NCI-H524 treated with DMSO at 0.1 percent for 48 hours (cell line): ENCODE data around the gene CCDC87.
"Not testable (repeated sequence)": the region's sequence is repeated elsewhere in the genome, so short reads cannot be mapped to it uniquely, and the experiment has no call there.

Experiments
- DNase-seq: peaks from one replicate; lab custom pipeline; 2025; lab: John Stamatoyannopoulos, UW

CCDC87 gene

GRCh38 chr11:66616379-66617154, 23.7 kb upstream of the CCDC87 start, which contains the start of gene RBM14:
Gene RBM14 (plus strand): TSS chr11:66616630. CDS start chr11:66616721, 91 bp downstream.
- DNase-seq, result peak; percentile 92

GRCh38 chr11:66614073-66614472, 21.2 kb upstream of the CCDC87 start:
- no peak for DNase-seq

- no peak for DNase-seq
These were observed 19.6 kb upstream of the CCDC87 start for GRCh38 chr11:66612458-66612857.

DNA sequence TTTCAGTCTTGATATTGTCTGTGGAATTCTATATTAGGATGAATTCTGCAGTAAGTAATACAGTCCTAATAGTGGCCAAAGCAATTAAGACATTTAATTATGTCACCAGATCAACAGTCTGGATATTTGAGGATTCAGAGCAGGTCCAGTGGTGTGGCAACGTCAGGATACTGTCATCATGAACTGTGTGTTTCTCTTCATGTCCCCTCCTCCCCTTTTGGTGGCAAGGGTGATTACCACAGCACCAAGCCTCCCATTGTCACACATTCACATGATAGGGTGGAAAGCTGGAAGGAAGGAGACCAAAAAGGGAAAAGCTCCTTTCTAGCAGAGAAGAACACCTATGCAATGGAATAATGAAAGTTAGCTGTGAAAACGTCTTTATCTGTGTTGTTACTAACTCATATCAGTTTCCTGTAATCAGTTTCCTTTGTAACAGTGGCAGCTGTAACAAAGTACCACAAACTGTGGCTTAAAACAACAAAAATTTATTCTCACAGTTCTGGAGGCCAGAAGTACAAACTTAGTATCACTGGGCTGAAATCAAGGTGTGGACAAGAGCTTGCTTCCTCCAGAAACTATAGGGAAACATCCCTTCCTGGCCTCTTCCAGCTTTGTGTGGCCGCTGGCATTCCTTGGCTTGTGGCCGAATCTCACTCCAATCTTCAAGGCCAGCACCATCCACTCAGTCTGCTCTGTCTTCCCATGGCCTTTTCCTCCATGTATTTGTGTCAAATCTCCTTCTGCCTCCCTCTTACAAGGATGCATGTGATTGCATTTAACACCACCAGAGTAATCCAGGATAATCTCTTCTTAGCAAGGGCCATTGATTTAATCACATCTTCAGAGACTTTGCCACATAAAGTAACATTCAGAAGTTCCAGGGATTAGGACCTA, 17.1 kb upstream of the CCDC87 start:
- DNase-seq, result peak; percentile 27

DNA sequence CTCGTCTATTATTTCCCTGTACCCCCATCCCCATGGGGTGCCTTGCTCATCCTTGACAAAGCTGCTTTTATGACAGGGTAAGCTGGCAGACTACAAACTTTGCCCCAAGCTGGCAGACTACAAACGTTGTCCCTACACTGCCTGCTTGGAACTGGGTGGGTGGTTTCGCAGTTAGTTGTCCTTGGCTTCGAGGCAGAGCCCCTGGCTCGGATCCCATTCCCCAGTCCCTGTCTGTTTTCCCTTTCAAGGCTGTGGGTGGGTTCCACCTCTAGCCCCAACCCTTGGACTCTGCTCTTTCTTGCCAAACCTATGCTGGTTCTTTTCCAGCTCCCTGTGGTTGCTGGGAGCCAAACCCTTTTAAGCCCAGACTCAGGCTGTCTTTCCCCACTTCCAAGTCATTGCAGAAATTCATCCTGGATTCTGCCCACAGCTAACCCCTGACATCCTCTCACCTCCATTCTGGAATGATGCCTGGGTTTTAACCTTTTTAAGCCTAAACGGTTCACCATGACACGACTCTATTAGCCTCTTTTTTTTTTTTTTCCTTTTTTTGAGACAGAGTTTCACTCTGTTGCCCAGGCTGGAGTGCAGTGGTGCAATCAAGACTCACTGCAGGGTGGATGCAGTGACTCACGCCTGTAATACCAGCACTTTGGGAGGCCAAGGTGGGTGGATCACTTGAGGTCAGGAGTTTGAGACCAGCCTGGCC, 14.4 kb upstream of the CCDC87 start:
- DNase-seq, result no peak

DNA sequence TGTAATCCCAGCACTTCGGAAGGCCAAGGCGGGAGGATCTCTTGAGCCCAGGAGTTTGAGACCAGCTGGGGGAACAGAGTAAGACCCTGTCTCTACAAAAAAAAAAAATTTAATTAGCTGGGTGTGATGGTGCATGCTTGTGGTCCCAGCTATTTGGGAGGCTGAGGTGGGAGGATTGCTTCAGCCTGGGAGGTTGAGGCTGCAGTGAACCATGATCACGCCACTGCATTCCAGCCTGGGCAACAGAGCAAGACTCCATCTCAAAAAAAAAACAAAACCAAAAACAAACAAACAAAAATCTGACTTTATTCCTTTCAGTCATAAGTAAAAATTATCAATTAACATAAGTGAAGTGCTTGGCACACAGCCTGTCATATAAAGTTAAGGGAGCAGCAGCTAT, 13.7 kb upstream of the CCDC87 start:
- not testable (repeated sequence) for DNase-seq

- DNase-seq, result no peak
These were observed 11.3 kb upstream of the CCDC87 start for GRCh38 chr11:66604155-66604554.

DNA sequence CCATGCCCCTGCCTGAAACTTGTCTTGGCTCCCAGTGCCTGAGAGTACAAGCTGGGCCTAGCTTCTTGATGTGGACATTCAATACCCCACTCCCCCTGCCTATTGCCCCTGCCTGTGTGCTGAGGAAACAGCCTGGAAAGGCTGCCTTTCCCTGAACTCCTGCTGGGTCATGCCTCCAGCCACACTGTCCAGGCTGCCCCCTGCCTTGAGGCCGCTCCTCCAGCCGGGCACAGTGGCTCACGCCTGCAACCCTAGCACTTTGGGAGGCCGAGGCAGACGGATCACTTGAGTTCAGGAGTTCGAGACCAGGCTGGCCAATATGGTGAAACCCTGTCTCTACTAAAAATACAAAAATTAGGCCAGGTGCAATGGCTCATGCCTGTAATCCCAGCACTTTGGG, 10.2 kb upstream of the CCDC87 start:
- DNase-seq, result no peak

DNA sequence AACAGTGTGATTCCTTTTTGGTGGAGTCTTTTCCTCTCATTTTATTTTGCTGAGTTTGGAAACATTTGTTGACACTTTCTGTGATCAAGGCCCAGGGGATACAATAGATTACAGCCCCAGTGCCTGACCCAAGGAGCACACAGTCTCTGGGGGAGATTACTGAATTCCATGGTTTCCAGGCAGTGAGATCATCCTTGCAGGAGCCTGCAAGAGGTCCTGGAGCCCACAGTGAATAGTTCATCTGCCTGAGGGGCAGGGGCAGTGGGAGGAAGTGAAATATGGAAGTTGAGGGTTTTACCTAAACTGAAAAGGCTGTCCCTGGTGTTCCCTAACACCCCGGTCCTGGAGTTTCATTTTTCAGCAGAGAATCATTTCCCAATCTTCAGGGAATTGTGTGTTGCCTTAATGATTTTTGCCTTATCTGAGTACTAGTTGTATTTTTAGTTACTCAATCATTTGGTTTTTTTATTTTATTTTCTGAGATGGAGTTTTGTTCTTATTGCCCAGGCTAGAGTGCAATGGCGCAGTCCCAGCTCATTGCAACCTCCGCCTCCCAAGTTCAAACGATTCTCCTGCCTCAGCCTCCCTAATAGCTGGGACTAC, 7.9 kb upstream of the CCDC87 start:
- no peak for DNase-seq

DNA sequence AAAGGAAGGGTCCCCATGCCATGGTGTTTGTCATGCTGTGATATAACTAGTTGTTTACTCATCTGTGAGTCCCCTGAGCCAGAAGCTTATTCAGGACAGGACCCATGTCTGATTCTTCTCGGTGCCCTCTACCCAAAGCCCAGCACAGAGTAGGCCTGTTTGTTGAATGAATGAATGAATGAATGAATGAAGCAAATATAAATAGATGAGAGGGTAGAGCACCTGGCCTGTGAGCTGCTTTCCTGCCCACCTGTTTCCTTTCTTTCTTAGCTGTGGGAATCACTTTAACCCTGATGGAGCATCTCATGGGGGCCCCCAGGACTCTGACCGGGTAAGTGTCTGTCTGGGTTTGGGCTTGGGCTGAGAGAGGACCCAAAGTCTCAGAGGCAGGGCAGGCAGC, 7.4 kb upstream of the CCDC87 start:
- DNase-seq, result no peak

DNA sequence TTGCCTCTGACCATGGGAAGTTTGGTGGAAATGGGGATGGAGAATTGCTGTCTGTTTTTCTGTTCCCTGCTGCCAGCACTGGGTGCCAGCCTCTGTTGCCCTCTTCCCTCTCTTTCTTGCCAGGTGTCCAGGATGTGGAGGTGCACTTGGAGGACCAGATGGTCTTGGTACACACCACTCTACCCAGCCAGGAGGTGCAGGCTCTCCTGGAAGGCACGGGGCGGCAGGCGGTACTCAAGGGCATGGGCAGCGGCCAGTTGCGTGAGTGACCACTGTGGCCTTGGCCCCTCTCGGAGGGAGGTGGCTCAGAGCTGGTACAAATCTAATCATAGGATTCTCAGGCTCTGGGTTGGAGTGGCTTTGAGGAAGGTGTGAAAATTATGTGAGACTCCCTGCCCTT, 6.1 kb upstream of the CCDC87 start:
- no peak for DNase-seq

DNA sequence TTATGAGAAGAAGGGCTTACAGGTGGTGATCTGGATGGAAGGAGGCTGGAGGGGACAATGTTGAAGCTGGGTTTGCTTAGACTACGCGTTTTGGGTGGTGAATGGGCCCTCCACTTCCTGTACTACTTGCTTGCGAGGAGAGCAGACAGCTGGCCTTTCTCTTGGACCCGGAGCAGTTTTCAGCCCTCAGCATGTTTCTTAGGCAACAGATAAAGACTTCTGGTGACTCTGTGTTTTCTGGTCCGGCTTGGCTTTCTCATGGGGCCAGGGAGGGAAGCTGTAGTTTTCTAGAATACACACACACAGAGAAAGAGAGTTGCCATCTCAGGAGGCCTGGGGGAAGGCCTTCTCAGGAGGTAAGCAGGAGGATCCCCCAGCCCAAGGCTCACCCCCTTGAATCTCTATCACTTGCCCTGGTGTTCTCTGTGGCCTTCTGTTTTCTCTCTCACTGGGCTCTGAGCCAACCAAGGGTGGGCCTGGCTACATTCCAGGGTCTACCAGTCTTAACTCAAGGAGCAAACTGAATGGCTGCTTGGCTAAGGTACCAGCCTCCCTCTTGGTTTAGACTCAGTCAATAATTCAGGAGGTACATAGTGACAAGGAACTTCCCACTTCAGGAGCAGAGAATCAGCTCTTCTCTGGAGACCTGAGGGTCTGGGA, 2.5 kb upstream of the CCDC87 start:
- no peak for DNase-seq

DNA sequence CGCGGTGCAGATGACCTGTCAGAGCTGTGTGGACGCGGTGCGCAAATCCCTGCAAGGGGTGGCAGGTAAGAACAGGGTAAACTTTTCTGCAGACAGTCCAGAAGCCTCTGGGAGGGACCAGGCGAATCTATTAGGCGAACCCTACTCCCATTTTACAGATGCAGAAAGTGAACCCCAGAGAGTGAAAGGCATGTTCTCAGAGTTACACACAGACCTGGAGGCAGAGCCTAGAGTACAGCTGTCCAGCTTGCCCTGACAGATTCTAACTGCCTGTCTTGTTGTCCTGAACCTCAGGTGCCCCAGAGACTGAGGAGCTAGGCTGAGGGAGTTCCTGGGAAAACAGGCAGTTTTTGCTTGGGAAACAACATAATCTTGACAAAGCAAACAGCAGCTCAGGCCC, 787 bp upstream of the CCDC87 start:
- no peak for DNase-seq

DNA sequence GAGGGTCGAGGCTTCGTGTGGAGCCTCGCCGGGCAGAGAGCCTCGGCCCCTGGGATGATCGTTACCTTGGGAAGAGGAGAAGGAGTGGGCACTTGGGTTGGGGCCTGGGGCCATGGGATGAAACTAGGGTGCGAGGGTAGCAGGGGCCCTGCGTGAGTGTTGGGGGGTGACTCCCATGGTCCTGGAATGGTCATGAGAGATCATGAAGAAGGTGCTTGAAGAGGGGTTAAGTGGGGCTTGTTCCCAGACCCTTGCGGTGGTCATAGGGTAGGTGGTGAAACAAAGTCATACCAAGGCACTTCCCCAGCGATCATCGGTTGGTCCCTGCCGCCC, 406 bp upstream of the CCDC87 start:
- DNase-seq, result no peak

DNA sequence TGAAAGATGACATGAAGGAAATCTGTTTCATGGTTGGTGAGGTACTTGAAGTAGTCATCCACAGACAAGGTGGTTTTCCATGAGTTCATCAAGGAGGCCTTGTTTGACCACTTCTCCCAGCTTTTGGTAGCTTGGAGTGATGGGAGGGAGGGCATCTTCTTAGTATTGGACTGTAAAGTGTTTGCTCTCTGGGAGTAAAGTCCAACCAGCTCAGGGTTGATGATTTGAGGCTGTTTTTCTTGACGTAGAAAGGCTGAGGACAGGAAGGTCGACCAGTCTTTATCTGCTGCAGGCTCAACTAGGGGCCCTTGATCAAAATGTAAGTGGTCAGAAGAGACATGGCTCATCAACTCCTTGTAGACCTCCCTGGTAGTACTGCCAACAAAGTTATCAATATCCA, 1.7 kb downstream of the CCDC87 start:
- DNase-seq, result no peak

- DNase-seq, result no peak
These were observed 2.7 kb downstream of the CCDC87 start for GRCh38 chr11:66589996-66590675.

DNA sequence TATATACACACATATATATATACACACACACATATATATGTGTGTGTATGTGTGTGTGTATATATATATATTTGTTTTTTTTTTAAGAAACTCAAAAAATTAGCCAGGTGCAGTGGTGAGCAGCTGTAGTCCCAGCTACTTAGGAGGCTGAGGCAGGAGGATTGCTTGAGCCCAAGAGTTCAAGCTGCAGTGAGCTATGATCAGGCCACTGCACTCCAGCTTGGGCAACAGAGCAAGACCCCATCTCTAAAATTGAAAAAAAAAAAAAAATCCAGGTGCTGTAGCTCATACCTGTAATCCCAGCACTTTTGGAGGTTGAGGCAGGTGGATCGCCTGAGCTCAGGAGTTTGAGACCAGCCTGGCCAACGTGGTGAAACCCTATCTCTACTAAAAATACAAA, 3.5 kb downstream of the CCDC87 start:
- DNase-seq, result not testable (repeated sequence)

DNA sequence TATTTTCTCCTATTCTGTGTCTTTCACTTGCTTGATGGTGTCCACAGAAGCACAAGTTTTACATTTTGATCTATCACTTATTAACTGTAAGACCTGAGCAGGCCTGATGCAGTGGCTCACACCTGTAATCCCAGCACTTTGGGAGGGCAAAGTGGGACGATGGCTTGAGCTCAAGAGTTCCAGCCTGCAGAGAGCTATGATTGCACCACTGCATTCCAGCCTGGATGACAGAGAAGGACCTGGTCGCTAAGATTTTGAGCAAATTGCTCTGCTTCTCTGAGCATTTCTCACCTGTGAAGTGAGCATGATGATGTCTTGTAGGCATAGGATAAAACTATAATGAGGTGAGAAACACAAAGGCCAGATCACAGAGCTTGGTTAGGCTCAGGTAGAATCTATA, 6.7 kb downstream of the CCDC87 start:
- no peak for DNase-seq

DNA sequence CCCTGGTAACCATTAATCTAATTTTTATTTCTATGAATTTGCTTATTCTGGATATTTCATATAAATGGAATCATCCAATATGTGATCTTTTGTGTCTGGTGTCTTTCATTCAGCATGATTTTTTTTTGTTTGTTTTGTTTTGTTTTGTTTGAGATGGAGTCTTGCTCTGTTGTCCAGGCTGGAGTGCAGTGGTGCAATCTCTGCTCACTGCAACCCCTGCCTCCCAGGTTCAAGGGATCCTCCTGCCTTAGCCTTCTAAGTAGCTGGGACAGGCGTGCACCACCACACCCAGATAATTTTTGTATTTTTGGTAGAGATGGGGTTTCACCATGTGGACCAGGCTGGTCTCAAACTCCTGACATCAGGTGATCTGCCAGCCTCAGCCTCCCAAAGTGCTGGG, 7.4 kb downstream of the CCDC87 start:
- DNase-seq, result not testable (repeated sequence)

DNA sequence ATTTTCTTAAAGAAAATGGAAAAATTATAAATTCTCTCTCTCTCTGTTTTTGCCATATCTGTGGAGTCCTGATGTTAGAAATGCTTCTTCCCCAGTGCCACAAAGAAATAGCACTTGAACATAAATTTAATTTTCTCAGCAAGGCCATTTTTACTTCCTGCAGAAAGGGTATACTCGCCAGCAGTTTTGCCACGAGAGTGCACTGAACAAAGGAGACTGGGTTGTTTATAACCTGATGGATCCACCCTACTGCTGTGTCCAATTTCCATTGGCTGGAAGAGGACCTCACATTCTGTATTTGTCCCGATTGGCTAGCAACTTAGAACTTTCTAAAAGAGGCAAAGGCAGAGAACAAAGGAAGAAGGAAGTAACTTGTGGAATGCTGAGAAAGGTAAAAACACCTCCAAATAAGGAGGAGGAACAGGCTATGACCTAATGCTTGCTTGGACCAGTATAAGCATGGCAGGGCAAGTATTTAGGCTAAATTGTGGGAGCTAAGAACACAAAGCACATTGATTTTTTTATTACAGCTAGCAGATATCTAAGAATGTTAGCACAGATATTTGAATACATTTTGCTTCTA, 10.2 kb downstream of the CCDC87 start:
- DNase-seq, result not testable (repeated sequence)

DNA sequence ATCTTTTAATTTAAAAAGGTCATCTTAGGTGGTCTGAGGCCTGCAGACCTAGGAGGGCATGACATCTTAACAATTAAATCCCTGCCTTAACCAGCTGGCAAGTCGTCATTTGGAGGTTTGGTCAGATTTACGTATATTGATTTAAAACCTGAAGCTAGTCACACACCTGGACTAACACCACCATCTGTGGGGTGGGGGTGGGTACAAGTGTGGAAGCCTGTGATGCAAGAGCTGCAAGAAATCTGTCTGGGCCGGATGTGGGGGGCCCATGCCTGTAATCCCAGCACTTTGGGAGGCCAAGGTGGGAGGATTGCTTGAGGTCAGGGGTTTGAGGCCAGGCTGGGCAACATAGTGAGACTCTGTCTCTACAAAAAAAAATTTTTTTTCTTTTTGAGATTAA, 11.6 kb downstream of the CCDC87 start:
- no peak for DNase-seq
